VCaP (cell line): ENCODE measurements around the gene MYCBP.

Source experiments
- H3K27ac ChIP-seq: fragments of 450-650 bp; 2 replicates; pipeline ENCODE4 v1.5.1; 2017
- TF ChIP-seq, protein P1 (sequence below): fragments of 450-650 bp; conservative IDR thresholded peaks from 2 replicates; pipeline ENCODE4 v1.5.1; 2017; ENCODE audit warnings: mild to moderate bottlenecking, moderate library complexity

Gene MYCBP

DNA sequence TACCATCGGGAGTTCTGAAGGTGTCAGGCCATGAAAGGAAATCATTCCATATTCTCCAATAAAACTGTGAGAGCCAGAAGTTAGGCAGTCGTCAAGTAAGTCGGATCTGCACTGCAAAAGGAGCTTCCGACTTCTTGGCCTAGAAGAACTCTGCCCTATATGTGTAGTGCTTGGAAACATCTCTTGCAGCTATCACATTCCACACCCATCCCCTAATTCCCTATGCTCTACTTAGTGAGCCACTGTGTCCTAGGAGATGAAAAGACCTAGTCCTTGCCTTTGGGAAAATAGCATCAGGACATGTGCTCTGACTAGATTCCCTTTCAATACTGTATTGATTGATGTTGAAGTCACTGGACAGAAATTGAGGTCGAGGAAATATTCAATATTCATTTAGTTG lies 16.4 kb upstream of the MYCBP start:
- no peak overlapping the region for H3K27ac ChIP-seq
- TF ChIP-seq, protein P1, sequence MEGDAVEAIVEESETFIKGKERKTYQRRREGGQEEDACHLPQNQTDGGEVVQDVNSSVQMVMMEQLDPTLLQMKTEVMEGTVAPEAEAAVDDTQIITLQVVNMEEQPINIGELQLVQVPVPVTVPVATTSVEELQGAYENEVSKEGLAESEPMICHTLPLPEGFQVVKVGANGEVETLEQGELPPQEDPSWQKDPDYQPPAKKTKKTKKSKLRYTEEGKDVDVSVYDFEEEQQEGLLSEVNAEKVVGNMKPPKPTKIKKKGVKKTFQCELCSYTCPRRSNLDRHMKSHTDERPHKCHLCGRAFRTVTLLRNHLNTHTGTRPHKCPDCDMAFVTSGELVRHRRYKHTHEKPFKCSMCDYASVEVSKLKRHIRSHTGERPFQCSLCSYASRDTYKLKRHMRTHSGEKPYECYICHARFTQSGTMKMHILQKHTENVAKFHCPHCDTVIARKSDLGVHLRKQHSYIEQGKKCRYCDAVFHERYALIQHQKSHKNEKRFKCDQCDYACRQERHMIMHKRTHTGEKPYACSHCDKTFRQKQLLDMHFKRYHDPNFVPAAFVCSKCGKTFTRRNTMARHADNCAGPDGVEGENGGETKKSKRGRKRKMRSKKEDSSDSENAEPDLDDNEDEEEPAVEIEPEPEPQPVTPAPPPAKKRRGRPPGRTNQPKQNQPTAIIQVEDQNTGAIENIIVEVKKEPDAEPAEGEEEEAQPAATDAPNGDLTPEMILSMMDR, result no peak

DNA sequence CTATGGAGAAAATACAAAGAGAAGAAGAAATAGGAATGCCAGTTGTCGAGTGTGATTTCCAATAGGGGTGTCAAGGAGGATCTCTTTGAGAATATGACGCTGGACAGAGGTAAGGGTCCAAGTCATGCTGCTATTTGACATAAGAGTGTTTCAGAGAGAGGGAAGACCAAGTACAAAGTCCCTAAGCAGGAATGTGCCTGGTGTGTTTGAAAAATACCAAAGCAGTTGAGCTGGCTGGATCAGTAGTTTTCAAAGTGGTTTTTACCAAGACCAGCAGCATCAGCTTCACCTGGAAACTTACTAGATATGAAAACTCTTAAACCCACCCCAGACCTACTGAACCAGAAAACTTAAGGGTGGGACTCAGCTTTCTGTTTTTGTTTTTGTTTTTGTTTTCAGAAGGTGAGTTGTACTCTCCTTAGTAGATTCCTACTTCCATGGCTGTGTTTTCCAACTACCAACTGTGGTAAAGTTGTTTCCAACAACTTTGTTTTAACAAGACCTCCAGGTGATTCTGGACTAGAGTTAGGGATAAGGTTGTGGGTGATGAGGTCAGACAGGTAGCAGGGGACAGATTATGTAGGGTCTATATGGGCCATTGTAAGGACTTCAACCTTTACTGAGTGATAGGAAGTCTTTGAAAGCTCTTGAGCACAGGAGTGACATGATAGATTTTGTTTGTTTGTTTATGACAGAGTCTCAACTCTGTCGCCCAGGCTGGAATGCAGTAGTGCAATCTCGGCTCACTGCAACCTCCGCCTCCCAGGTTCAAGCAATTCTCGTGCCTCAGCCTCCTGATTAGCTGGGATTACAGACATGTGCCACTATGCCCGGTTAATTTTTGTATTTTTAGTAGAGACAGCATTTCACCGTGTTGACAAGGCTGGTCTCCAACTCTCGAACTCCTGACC lies 15.5 kb upstream of the MYCBP start:
- TF ChIP-seq, protein P1, result no peak
- no peak overlapping the region for H3K27ac ChIP-seq

DNA sequence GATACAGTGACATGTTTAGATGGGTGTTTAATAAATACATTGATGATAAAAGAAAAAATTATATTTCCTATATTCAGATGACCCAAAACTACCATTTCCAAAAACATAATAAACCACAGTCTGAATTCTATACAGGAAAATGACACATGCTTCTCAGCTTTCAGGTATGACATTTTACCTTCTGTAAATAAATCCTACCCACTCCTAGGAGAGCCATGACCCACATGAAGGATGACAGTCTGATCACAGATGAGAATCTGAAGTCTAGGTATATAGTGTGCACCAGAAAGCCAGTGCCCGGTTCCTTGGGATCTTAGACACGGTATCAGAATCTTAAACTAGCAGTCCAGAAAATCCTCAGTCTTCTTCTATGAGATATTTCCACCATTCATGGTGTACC lies 11.9 kb upstream of the MYCBP start:
- no peak overlapping the region for H3K27ac ChIP-seq
- TF ChIP-seq, protein P1, result no peak

DNA sequence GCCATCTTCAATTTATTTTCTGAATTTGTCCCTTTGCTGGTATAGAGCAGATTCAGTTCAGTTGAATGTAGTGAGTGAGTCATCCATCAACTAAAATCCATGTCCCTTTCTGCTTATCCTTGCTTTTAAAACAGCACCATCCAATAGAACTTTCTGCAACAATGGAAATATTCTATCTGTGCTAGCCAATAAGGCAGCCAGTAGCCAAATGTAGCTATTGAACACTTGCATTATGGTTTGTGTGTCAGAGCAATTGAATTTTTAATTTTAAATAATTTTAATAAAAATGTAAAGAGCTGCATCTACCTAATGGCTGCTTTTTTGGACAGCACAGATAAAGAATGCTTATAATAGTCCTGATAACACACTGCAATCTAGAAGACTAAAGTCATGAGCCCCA lies 8.3 kb upstream of the MYCBP start, which contains the start of gene GJA9:
Gene GJA9, minus strand, starts transcription at position 101 of the 400 bp plus-strand sequence. CDS start 5,489 bp downstream, outside the sequence.
- TF ChIP-seq, protein P1, result no peak
- no peak within 1 kb of the TSS for H3K27ac ChIP-seq

DNA sequence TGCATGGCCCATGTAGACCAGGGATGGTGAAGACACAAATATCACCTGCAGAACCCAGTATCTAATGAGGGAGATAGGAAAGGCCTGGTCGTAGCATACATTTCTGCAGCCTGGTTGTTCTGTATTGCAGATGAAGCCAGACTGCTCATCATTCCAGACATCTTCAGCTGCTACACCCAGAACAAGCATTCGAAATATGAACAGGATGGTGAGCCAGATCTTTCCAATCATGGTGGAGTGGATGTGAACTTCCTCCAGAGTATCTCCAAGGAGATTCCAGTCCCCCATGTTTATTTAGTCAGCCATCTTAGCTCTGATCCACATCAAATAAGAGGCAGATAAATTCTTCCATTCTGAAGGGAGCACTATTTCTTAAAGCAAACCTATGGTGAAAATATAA lies 2.7 kb upstream of the MYCBP start:
- TF ChIP-seq, protein P1, result no peak
- no peak overlapping the region for H3K27ac ChIP-seq

DNA sequence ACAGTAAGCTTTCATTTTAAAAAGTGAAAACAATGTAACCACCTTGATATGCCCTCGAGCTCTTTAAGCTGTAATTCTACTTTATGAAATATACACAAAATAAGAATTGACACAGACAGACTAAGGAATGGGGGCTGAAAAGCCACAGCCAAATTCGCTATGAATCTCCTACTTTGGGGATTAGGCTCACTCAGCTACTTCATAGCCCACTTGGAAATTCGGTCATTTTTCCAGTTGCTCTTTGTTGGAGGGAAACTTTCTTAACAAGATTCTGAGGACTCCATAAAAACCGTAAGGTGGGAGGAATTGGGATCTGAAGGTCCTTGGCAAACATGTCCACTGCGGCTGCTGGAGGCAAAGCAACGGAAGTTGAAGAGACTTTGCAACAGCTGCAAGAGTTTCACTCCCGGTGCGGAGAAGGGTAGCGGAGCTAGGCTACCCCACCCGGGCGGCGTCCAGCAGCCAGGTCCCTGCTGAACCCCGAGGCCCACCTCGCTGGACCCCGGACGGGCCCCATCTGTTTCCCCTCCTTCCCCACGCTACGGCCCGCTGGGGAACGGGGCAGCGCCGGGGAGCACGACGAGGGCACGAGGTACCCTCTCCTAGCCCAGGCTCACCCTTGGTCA lies 634 bp downstream of the MYCBP start:
- H3K27ac ChIP-seq, result peak overlapping the region; percentile 79; the same call in 1 of the 2 replicates
- TF ChIP-seq, protein P1, result no peak

DNA sequence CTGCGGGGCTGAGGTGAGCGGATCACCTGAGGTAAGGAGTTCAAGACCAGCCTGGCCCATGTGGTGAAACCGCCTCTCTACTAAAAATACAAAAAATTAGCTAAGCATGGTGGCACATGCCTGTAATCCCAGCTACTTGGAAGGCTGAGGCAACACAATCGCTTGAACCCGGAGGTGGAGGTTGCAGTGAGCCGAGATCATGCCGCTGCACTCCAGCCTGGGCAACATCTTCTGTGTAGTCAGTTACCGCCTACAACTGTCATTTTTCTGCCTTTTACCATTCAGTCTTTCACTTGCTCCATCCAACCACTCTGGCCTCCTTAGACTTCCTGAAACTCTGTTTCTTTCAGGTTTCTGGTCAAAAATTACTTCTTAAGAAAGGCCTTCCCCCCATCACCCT lies 2.2 kb downstream of the MYCBP start:
- TF ChIP-seq, protein P1, result no peak
- no peak overlapping the region for H3K27ac ChIP-seq
